Activated T-cell treated with anti-CD3 and anti-CD28 coated beads for 24 hours (primary cell): ENCODE data around the gene CIROP.

Experiments used
- DNase-seq: peaks from one replicate; pipeline ENCODE4 v3.0.0-alpha.2; 2020; ENCODE audit warnings: low read depth

The CIROP gene

GRCh38 chr14:23104591-23105347 lies at the start of gene CIROP:
Gene CIROP, minus strand, starts transcription at chr14:23104989. Its CDS starts 69 bp downstream, at chr14:23104920.
- no peak for DNase-seq

GRCh38 chr14:23153851-23154796 lies 49.3 kb upstream of the CIROP start:
- DNase-seq, result no peak

GRCh38 chr14:23151342-23151741 lies 46.6 kb upstream of the CIROP start:
- DNase-seq, result no peak

- DNase-seq, result no peak
Observed at GRCh38 chr14:23149745-23150144, 45.0 kb upstream of the CIROP start.

- no peak for DNase-seq
Observed at GRCh38 chr14:23148591-23149249, 43.9 kb upstream of the CIROP start.

- no peak for DNase-seq
Observed at GRCh38 chr14:23147676-23148075, 42.9 kb upstream of the CIROP start.

- DNase-seq, result no peak
Observed at GRCh38 chr14:23146980-23147379, 42.2 kb upstream of the CIROP start.

- DNase-seq, result no peak
Observed at GRCh38 chr14:23146351-23146910, 41.6 kb upstream of the CIROP start.

GRCh38 chr14:23145794-23146350 lies 41.1 kb upstream of the CIROP start:
- no peak for DNase-seq

GRCh38 chr14:23143911-23144310 lies 39.1 kb upstream of the CIROP start:
- DNase-seq, result no peak

GRCh38 chr14:23142826-23143225 lies 38.0 kb upstream of the CIROP start:
- no peak for DNase-seq

GRCh38 chr14:23141706-23142444 lies 37.1 kb upstream of the CIROP start:
- no peak for DNase-seq

- no peak for DNase-seq
Observed at GRCh38 chr14:23140371-23140770, 35.6 kb upstream of the CIROP start.

- DNase-seq, result no peak
Observed at GRCh38 chr14:23139874-23140273, 35.1 kb upstream of the CIROP start.

- DNase-seq, result no peak
Observed at GRCh38 chr14:23137813-23138535, 33.2 kb upstream of the CIROP start.

- no peak for DNase-seq
Observed at GRCh38 chr14:23137192-23137812, 32.5 kb upstream of the CIROP start.

- no peak for DNase-seq
Observed at GRCh38 chr14:23136566-23137133, 31.9 kb upstream of the CIROP start.

GRCh38 chr14:23132970-23133369 lies 28.2 kb upstream of the CIROP start:
- DNase-seq, result no peak

GRCh38 chr14:23131482-23131881 lies 26.7 kb upstream of the CIROP start:
- no peak for DNase-seq

GRCh38 chr14:23130871-23131270 lies 26.1 kb upstream of the CIROP start:
- DNase-seq, result no peak
